RWPE1 (cell line): ENCODE measurements around the gene CHAD.
"Not testable (repeated sequence)": the region's sequence is repeated elsewhere in the genome, so short reads cannot be mapped to it uniquely, and the experiment has no call there.

ENCODE experiments used
- CTCF ChIA-PET: fragments of 350-600 bp; sonication (Branson Sonifier 250); formaldehyde crosslinking; extraction: SDS; loops from one replicate; lab custom pipeline; 2021; lab: Yijun Ruan, JAX
- POLR2A ChIA-PET: fragments of 400-600 bp; formaldehyde crosslinking; extraction: SDS; loops from one replicate; lab custom pipeline; 2020; ENCODE audit warnings: antibody characterized with exemption; ENCODE audit not compliant: low non-redundant PET; lab: Yijun Ruan, JAX
- DNase-seq: peaks from one replicate; pipeline ENCODE4 v3.0.0; 2012; ENCODE audit warnings: low spot score
- H3K27ac ChIP-seq: fragments of 450-650 bp; 2 replicates; pipeline ENCODE4 v1.5.1; 2017
- TF ChIP-seq, protein P1 (sequence below): fragments of 450-650 bp; conservative IDR thresholded peaks from 2 replicates; pipeline ENCODE4 v1.5.1; 2017; ENCODE audit warnings: low read depth, mild to moderate bottlenecking

CHAD gene

DNA sequence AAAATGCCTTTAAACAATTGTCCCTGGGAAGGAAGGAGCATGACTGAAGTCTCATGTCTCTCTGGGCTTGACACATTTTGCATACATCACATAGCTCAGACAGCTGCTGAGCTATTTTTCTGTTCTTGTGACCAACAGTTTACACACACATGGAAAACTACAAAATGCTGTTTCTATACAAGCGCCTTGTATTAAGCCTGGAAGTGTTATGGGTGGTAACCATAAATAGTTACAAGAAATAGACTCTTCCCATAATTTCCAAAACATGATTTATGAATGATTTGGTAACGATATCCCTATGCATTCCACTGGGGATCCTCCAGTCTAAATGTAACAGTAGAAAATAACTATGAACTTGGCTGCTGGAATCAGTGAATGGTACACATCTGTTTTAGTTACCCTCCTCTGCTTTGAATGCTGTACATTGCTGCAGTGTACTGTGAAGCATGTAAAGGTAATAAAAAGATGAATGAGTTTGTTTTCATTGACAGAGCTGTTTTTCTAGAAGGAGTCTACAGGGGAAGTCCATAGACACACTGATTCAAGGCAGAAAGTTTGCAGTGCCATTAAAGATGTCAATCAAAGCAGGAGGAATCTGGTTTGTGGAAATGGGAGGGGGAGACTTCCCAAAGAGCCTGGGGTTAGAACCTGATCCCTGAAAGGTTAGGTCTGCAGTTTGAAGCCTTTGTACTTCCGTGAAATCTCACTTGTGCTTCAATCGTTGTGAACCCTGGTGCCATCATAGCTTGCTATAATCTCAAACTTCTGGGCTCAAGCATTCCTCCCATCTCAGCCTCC lies 37.7 kb downstream of the CHAD start:
- ChIA-PET CTCF (no interaction called here), POLR2A (no interaction called here)
- TF ChIP-seq, protein P1, sequence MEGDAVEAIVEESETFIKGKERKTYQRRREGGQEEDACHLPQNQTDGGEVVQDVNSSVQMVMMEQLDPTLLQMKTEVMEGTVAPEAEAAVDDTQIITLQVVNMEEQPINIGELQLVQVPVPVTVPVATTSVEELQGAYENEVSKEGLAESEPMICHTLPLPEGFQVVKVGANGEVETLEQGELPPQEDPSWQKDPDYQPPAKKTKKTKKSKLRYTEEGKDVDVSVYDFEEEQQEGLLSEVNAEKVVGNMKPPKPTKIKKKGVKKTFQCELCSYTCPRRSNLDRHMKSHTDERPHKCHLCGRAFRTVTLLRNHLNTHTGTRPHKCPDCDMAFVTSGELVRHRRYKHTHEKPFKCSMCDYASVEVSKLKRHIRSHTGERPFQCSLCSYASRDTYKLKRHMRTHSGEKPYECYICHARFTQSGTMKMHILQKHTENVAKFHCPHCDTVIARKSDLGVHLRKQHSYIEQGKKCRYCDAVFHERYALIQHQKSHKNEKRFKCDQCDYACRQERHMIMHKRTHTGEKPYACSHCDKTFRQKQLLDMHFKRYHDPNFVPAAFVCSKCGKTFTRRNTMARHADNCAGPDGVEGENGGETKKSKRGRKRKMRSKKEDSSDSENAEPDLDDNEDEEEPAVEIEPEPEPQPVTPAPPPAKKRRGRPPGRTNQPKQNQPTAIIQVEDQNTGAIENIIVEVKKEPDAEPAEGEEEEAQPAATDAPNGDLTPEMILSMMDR: no peak
- DNase-seq: no peak
- H3K27ac ChIP-seq: no peak overlapping the region

DNA sequence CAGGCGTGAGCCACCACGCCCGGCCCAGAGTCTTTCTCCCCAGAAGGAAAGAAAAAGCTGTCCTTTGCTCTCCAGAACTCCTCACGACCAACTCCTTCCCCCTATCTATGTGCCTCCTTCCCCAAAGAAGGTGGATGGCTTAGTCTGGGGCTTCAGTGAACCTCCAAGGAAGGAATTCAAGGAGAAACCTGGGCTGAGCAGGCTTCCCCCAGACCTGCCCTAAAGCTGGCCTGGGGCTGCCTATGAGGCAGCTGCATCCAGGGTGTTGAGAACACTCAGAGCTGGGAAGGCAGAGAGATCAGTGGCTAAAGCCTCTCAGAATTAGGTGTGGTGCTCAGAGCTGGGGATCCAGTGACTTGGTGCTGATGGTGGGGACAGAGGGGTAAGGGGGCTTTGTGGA lies 38.9 kb downstream of the CHAD start:
- peak overlapping the region; percentile 85 for H3K27ac ChIP-seq
- TF ChIP-seq, protein P1: no peak
- DNase-seq: no peak
- ChIA-PET CTCF (interaction anchor here (1.4 kb wide), 1 partner anchor 32 kb away, joined by 8 read pairs; the partner anchor contains the start of gene LRRC59), POLR2A (no interaction called here)

DNA sequence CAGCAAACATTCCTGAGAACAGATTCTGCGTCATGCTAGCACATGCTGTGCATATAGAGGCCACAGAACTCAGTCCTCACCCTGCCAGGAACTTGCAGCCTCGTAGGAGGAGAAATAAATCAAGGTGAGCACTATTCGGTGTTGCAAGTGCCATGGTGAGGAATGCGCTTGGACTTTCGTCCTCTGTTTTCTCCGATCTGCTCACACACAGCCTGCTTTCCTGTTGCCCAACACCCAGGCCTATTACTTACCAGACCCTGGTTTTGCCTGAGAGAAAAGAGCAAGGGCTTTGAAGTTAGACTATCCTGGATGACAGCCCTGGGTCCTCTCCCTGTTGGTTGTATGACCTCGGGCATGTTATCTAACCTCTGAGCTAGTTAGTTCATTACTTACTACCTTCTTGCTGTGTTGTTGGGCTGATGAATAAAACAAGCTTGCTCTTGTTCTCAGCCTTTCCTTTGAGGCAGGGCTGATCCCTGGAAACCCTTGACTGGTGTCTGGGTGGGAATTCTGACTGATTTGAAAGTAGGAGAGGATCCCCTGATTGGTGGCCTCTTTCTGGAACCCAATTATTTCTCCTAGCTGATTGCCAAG lies 39.8 kb downstream of the CHAD start:
- POLR2A ChIA-PET: no interaction called here
- TF ChIP-seq, protein P1: no peak
- DNase-seq: peak; percentile 75
- CTCF ChIA-PET: interaction anchor here (0.6 to 1.4 kb wide), 3 partner anchors 13 to 83 kb away, joined by 4 to 8 read pairs (median 6); partner anchors contain the start of gene LRRC59
- H3K27ac ChIP-seq: peak overlapping the region; percentile 85

DNA sequence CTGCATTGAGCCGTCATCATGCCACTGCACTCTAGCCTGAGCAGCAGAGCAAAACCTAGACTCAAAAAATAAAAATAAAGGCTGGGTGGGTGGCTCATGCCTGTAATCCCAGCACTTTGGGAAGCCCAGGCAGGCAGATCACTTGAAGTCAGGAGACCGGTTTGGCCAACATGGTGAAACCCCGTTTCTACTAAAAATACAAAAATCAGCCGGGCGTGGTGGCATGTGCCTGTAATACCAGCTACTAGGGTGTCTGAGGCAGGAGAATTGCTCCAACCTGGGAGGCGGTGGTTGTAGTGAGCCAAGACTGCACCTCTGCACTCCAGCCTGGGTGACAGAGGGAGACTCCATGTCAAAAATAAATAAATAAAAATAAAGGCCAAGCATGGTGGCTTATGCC lies 40.6 kb downstream of the CHAD start:
- DNase-seq, POLR2A ChIA-PET: not testable (repeated sequence)
- CTCF ChIA-PET: interaction anchor here (0.6 to 1.2 kb wide), 2 partner anchors 14 to 84 kb away, joined by 4 to 6 read pairs; no protein-coding TSS in a partner anchor
- peak overlapping the region; percentile 85 for H3K27ac ChIP-seq

DNA sequence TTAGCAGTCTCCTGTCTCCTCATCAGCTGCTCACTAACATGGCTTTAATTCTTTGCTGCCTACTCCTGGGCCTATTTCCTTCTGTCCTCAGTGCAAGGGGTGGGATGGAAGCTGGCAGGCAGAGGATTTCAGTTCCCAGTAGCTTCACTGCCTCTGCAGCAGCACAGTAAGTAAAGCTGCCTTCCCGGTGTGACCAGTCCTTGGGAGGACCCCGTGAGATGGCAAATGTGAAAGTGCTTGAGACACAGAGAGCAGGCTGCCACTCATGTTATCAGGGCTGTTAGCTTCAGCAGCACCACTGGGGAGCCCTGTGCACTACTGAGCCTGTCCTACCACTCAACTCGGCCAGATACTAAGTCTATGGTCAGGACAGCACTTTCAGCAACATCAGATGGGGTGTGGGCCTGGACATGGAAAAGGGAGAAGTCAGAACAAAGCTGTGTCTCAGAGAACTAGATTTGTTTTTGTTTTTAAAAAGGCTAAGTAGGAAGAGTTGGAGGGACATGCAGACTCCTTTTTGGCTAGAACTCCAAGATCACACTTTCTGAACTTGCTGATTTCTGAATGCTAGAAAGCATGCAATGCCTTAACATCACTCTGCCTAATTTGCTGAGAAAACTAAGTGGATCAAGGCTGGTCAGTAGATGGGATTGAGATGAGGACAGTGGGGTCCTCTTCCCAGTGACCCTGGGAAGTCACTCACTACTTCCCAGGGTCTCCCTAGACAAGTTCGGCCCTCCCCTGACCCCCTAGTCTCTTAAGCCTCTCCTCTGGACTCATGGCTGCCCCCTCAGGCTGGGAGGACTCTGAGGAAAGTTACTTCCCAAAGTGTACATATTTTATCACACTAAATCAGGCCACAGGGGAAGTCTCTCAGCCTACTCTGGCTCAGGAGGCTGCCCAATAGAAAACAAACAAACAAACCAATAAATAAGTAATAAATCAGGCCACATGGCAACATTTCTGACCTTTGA lies 41.6 kb downstream of the CHAD start:
- CTCF ChIA-PET: interaction anchor here (0.6 to 3.0 kb wide), 6 partner anchors 8 to 61 kb away, joined by 3 to 16 read pairs (median 4); partner anchors contain the start of genes LRRC59 and RSAD1

DNA sequence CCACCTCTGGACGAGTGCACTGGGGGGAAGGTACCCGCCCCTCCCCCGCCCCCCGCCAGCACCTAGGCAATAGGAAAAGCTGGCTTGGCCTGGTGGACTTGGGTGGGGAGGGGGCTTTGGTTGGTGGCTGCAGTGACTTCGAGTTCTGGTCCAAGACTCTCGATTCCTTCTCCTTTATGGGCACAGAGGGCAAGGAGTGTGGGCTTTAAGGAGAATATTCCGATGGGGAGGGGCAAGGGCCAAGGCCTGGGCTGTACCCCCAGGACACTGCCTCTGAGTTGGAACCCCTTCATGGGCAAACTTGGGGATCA lies 42.3 kb downstream of the CHAD start:
- H3K27ac ChIP-seq: peak overlapping the region; percentile 85
- ChIA-PET POLR2A (interaction anchor here (0.5 to 1.7 kb wide), 3 partner anchors 10 to 29 kb away, joined by 3 to 6 read pairs (median 4); partner anchors contain the start of gene LRRC59), CTCF (interaction anchor here (0.7 to 3.0 kb wide), 4 partner anchors 21 to 61 kb away, joined by 3 to 16 read pairs (median 5); partner anchors contain the start of genes LRRC59 and RSAD1)

More for the DNA sequence above, 41.6 kb downstream of the CHAD start:
- POLR2A ChIA-PET: interaction anchor here (0.5 to 1.7 kb wide), 2 partner anchors 10 to 30 kb away, joined by 3 to 4 read pairs; partner anchors contain the start of gene LRRC59
- peak overlapping the region; percentile 85 for H3K27ac ChIP-seq
- peak; percentile 53 for DNase-seq
- TF ChIP-seq, protein P1: peak; percentile 69

More for the DNA sequence above, 42.3 kb downstream of the CHAD start:
- TF ChIP-seq, protein P1: no peak
- DNase-seq: no peak
